Activated T-helper 17 cell treated with anti-CD3 and anti-CD28 coated beads, Interleukin-2, amount 50 U/mL, for 72 hours (primary cell): ENCODE results near the gene RNU4-1. TPM values are rescaled to one million over a fixed set of nuclear protein-coding genes. Genes with fewer than 3 reads are reported as not detected.
"Not testable (repeated sequence)": the region's sequence is repeated elsewhere in the genome, so short reads cannot be mapped to it uniquely, and the experiment has no call there.

ENCODE experiments used
- ATAC-seq: fragments of 150-1000 bp; cut with Tn5 transposase; replicated peaks from 2 replicates; pipeline ENCODE4 v1.10.0; 2021; ENCODE audit warnings: mild to moderate bottlenecking, moderate library complexity
- H3K27ac Mint-ChIP-seq: one replicate; pipeline ENCODE4 v1.8.0; 2022; ENCODE audit warnings: mixed read lengths
- H3K27me3 Mint-ChIP-seq: one replicate; pipeline ENCODE4 v1.8.0; 2022; ENCODE audit warnings: mixed read lengths
- H3K36me3 Mint-ChIP-seq: one replicate; pipeline ENCODE4 v1.8.0; 2022; ENCODE audit warnings: low read depth, mild to moderate bottlenecking, mixed read lengths
- H3K4me1 Mint-ChIP-seq: one replicate; pipeline ENCODE4 v1.8.0; 2022; ENCODE audit warnings: mixed read lengths
- H3K4me3 Mint-ChIP-seq: one replicate; pipeline ENCODE4 v1.8.0; 2022; ENCODE audit warnings: mild to moderate bottlenecking, mixed read lengths
- H3K9me3 Mint-ChIP-seq: one replicate; pipeline ENCODE4 v1.8.0; 2022; ENCODE audit warnings: mixed read lengths
- total RNA-seq, 2 donors: library from RNA; stranded (reverse); gene quantifications; one replicate each; pipeline ENCODE4 v1.2.3, GENCODE V29; 2022

RNU4-1 gene
- total RNA-seq: 1,000 to 10,000 TPM; 2,108 to 2,470 TPM

- Mint-ChIP-seq H3K36me3 (no peaks in the 10 kb centered on the region), H3K27ac (no peak within 1 kb of the TSS), H3K4me1 (no peaks in the 10 kb centered on the region), H3K9me3 (no peaks in the 10 kb centered on the region), H3K27me3 (no peaks in the 10 kb centered on the region), H3K4me3 (no peak within 1 kb of the TSS)
- peak; percentile 62 for ATAC-seq
Measured at GRCh38 chr12:120292661-120293531, at the start of gene RNU4-1. TSS of gene RNU4-1 (minus strand) at chr12:120293237.

- Mint-ChIP-seq H3K27me3 (peaks cover 9% of the 10 kb centered on the region), H3K4me3 (no peak overlapping the region), H3K27ac (no peak overlapping the region), H3K4me1 (no peaks in the 10 kb centered on the region), H3K9me3 (peaks cover 8% of the 10 kb centered on the region), H3K36me3 (no peaks in the 10 kb centered on the region)
- no peak for ATAC-seq
Measured at GRCh38 chr12:120342175-120343038, 49.4 kb upstream of the RNU4-1 start.

- Mint-ChIP-seq H3K9me3 (peaks cover 9% of the 10 kb centered on the region), H3K4me1 (no peaks in the 10 kb centered on the region), H3K36me3 (no peaks in the 10 kb centered on the region), H3K27ac (no peak overlapping the region), H3K4me3 (no peak overlapping the region), H3K27me3 (peaks cover 9% of the 10 kb centered on the region)
- ATAC-seq: no peak
Measured at GRCh38 chr12:120339256-120339655, 46.2 kb upstream of the RNU4-1 start.

GRCh38 chr12:120337730-120338129 is 44.7 kb upstream of the RNU4-1 start:
- no peak overlapping the region for H3K27ac Mint-ChIP-seq
- H3K4me3 Mint-ChIP-seq: no peak overlapping the region
- H3K9me3 Mint-ChIP-seq: peaks cover 9% of the 10 kb centered on the region
- no peaks in the 10 kb centered on the region for H3K36me3 Mint-ChIP-seq
- H3K4me1 Mint-ChIP-seq: no peaks in the 10 kb centered on the region
- peaks cover 9% of the 10 kb centered on the region for H3K27me3 Mint-ChIP-seq
- no peak for ATAC-seq

GRCh38 chr12:120336392-120336791 is 43.4 kb upstream of the RNU4-1 start:
- not testable (repeated sequence) for H3K4me3 Mint-ChIP-seq, H3K27ac Mint-ChIP-seq, H3K27me3 Mint-ChIP-seq, H3K36me3 Mint-ChIP-seq, H3K9me3 Mint-ChIP-seq, ATAC-seq, H3K4me1 Mint-ChIP-seq

GRCh38 chr12:120335447-120335846 is 42.4 kb upstream of the RNU4-1 start:
- H3K27me3 Mint-ChIP-seq, ATAC-seq, H3K4me3 Mint-ChIP-seq: not testable (repeated sequence)

GRCh38 chr12:120332523-120332922 is 39.5 kb upstream of the RNU4-1 start:
- H3K27me3 Mint-ChIP-seq: peaks cover 6% of the 10 kb centered on the region
- H3K4me3 Mint-ChIP-seq: no peak overlapping the region
- no peak for ATAC-seq
- H3K9me3 Mint-ChIP-seq: peaks cover 3% of the 10 kb centered on the region
- H3K36me3 Mint-ChIP-seq: no peaks in the 10 kb centered on the region
- H3K4me1 Mint-ChIP-seq: no peaks in the 10 kb centered on the region
- no peak overlapping the region for H3K27ac Mint-ChIP-seq

More at GRCh38 chr12:120335447-120335846, 42.4 kb upstream of the RNU4-1 start:
- not testable (repeated sequence) for H3K9me3 Mint-ChIP-seq, H3K36me3 Mint-ChIP-seq, H3K4me1 Mint-ChIP-seq, H3K27ac Mint-ChIP-seq

GRCh38 chr12:120332041-120332440 is 39.0 kb upstream of the RNU4-1 start:
- ATAC-seq: no peak
- no peak overlapping the region for H3K27ac Mint-ChIP-seq
- no peaks in the 10 kb centered on the region for H3K4me1 Mint-ChIP-seq
- H3K27me3 Mint-ChIP-seq: peaks cover 4% of the 10 kb centered on the region
- H3K9me3 Mint-ChIP-seq: no peaks in the 10 kb centered on the region
- no peaks in the 10 kb centered on the region for H3K36me3 Mint-ChIP-seq
- no peak overlapping the region for H3K4me3 Mint-ChIP-seq

- ATAC-seq: no peak
- H3K27ac Mint-ChIP-seq: no peak overlapping the region
- no peaks in the 10 kb centered on the region for H3K36me3 Mint-ChIP-seq
- no peaks in the 10 kb centered on the region for H3K9me3 Mint-ChIP-seq
- H3K4me3 Mint-ChIP-seq: no peak overlapping the region
- no peaks in the 10 kb centered on the region for H3K4me1 Mint-ChIP-seq
- peaks cover 4% of the 10 kb centered on the region for H3K27me3 Mint-ChIP-seq
Measured at GRCh38 chr12:120331390-120331789, 38.4 kb upstream of the RNU4-1 start.

- H3K27me3 Mint-ChIP-seq: no peaks in the 10 kb centered on the region
- no peak for ATAC-seq
- no peaks in the 10 kb centered on the region for H3K9me3 Mint-ChIP-seq
- H3K36me3 Mint-ChIP-seq: no peaks in the 10 kb centered on the region
- no peak overlapping the region for H3K4me3 Mint-ChIP-seq
- no peak overlapping the region for H3K27ac Mint-ChIP-seq
- peaks cover 4% of the 10 kb centered on the region for H3K4me1 Mint-ChIP-seq
Measured at GRCh38 chr12:120328228-120328627, 35.2 kb upstream of the RNU4-1 start.

GRCh38 chr12:120327593-120327992 is 34.6 kb upstream of the RNU4-1 start, which contains the start of gene PLA2G1B:
TSS of gene PLA2G1B (minus strand) at chr12:120327779. CDS start at chr12:120327753, 26 bp downstream.
- Mint-ChIP-seq H3K4me3 (no peak within 1 kb of the TSS), H3K4me1 (peaks cover 4% of the 10 kb centered on the region), H3K36me3 (no peaks in the 10 kb centered on the region), H3K27me3 (no peaks in the 10 kb centered on the region), H3K9me3 (no peaks in the 10 kb centered on the region), H3K27ac (no peak within 1 kb of the TSS)
- no peak for ATAC-seq

- Mint-ChIP-seq H3K4me1 (peaks cover 4% of the 10 kb centered on the region), H3K27me3 (no peaks in the 10 kb centered on the region), H3K36me3 (no peaks in the 10 kb centered on the region), H3K9me3 (no peaks in the 10 kb centered on the region), H3K27ac (no peak overlapping the region), H3K4me3 (peak overlapping the region; percentile 92)
- no peak for ATAC-seq
Measured at GRCh38 chr12:120324841-120325417, 31.9 kb upstream of the RNU4-1 start.

GRCh38 chr12:120323772-120324171 is 30.7 kb upstream of the RNU4-1 start:
- no peak overlapping the region for H3K27ac Mint-ChIP-seq
- no peaks in the 10 kb centered on the region for H3K9me3 Mint-ChIP-seq
- no peaks in the 10 kb centered on the region for H3K36me3 Mint-ChIP-seq
- H3K4me3 Mint-ChIP-seq: no peak overlapping the region
- no peak for ATAC-seq
- H3K4me1 Mint-ChIP-seq: peaks cover 4% of the 10 kb centered on the region
- no peaks in the 10 kb centered on the region for H3K27me3 Mint-ChIP-seq

- no peaks in the 10 kb centered on the region for H3K27me3 Mint-ChIP-seq
Measured at GRCh38 chr12:120321382-120322202, 28.6 kb upstream of the RNU4-1 start.

More at GRCh38 chr12:120321382-120322202, 28.6 kb upstream of the RNU4-1 start:
- H3K36me3 Mint-ChIP-seq: no peaks in the 10 kb centered on the region
- H3K4me3 Mint-ChIP-seq: no peak overlapping the region
- ATAC-seq: no peak
- H3K27ac Mint-ChIP-seq: no peak overlapping the region
- peaks cover 15% of the 10 kb centered on the region for H3K4me1 Mint-ChIP-seq
- no peaks in the 10 kb centered on the region for H3K9me3 Mint-ChIP-seq
